ENCODE results near the gene SQSTM1.

The SQSTM1 gene

GRCh38 chr5:179805529-179806249 is 15.0 kb upstream of the SQSTM1 start:
- H3K4me1 ChIP-seq (ENCODE audit: control insufficient read depth in 2 of 2, insufficient read depth in 2 of 2, low read length in 2 of 2): peaks cover 32 to 34% of the 10 kb centered on the region in 2 donors
- H3K36me3 ChIP-seq (ENCODE audit: control insufficient read depth in 2 of 2, insufficient read depth in 2 of 2, low read length in 2 of 2): peaks cover 11 to 13% of the 10 kb centered on the region in 2 donors

GRCh38 chr5:179806250-179807048 is 14.3 kb upstream of the SQSTM1 start, which contains the start of gene MGAT4B:
TSS of gene MGAT4B (minus strand) at chr5:179806866. CDS start at chr5:179806583, 283 bp downstream.
- peaks cover 4 to 7% of the 10 kb centered on the region in 2 donors for H3K36me3 ChIP-seq (ENCODE audit: control insufficient read depth in 2 of 2, insufficient read depth in 2 of 2, low read length in 2 of 2)
- H3K4me3 ChIP-seq (ENCODE audit: low read length in 2 of 2): peak within 1 kb of the TSS; percentile 67 to 71
- H3K9ac ChIP-seq (ENCODE audit: low read depth in 1 of 2, low read length in 2 of 2): peak within 1 kb of the TSS; percentile 80 to 88
- peak within 1 kb of the TSS; percentile 95 to 97 for H3K27ac ChIP-seq (ENCODE audit: low read depth in 2 of 2, low read length in 2 of 2)
- peaks cover 32 to 34% of the 10 kb centered on the region in 2 donors for H3K4me1 ChIP-seq (ENCODE audit: control insufficient read depth in 2 of 2, insufficient read depth in 2 of 2, low read length in 2 of 2)
- no peaks in the 10 kb centered on the region for H3K27me3 ChIP-seq (ENCODE audit: control insufficient read depth in 2 of 2, insufficient read depth in 2 of 2, low read length in 2 of 2)
- no peaks in the 10 kb centered on the region for H3K9me3 ChIP-seq (ENCODE audit: control insufficient read depth in 2 of 2, low read length in 2 of 2)

More at GRCh38 chr5:179805529-179806249, 15.0 kb upstream of the SQSTM1 start:
- peak overlapping the region; percentile 67 to 71 for H3K4me3 ChIP-seq (ENCODE audit: low read length in 2 of 2)
- H3K9ac ChIP-seq (ENCODE audit: low read depth in 1 of 2, low read length in 2 of 2): peak overlapping the region; percentile 80 to 88
- no peaks in the 10 kb centered on the region for H3K9me3 ChIP-seq (ENCODE audit: control insufficient read depth in 2 of 2, low read length in 2 of 2)
- peak overlapping the region; percentile 95 to 97 for H3K27ac ChIP-seq (ENCODE audit: low read depth in 2 of 2, low read length in 2 of 2)
- H3K27me3 ChIP-seq (ENCODE audit: control insufficient read depth in 2 of 2, insufficient read depth in 2 of 2, low read length in 2 of 2): no peaks in the 10 kb centered on the region

- H3K9me3 ChIP-seq (ENCODE audit: control insufficient read depth in 2 of 2, low read length in 2 of 2): no peaks in the 10 kb centered on the region
- peaks cover 0 to 2% of the 10 kb centered on the region in 2 donors for H3K36me3 ChIP-seq (ENCODE audit: control insufficient read depth in 2 of 2, insufficient read depth in 2 of 2, low read length in 2 of 2)
- H3K27me3 ChIP-seq (ENCODE audit: control insufficient read depth in 2 of 2, insufficient read depth in 2 of 2, low read length in 2 of 2): no peaks in the 10 kb centered on the region
- no peak overlapping the region for H3K27ac ChIP-seq (ENCODE audit: low read depth in 2 of 2, low read length in 2 of 2)
- peaks cover 0 to 6% of the 10 kb centered on the region in 2 donors for H3K4me1 ChIP-seq (ENCODE audit: control insufficient read depth in 2 of 2, insufficient read depth in 2 of 2, low read length in 2 of 2)
- H3K4me3 ChIP-seq (ENCODE audit: low read length in 2 of 2): no peak overlapping the region
- no peak overlapping the region for H3K9ac ChIP-seq (ENCODE audit: low read depth in 1 of 2, low read length in 2 of 2)
These were observed 8.4 kb upstream of the SQSTM1 start for GRCh38 chr5:179812135-179812825.

DNA sequence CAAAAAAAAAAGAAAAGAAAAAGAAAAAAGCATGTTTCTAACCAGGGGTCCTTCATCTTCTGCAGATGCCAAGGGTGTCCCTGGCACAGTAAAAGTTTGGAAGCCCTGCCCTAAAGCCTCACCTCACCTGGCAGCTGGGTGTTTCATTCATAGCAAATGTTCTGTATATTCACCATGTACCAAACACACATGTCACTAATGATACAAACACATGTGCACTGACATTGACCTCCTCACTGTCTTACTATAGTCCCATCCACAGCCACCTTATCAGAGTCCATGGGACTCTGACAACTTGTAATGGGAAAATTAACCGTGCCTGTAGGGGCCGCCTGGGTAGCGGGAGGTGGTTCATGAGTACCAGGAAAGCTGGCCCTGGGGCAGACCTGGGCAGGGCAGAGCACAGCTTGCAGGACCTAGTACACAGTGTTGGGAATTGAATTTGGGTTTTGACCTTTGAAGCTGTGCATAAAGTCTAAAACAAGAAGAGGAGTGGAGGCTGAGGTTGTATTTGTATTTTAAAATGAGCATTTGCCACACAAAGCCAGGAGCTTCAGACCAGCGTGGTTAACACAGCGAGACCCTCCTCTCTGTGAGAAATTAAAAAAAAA is 7.6 kb upstream of the SQSTM1 start:
- Histone ChIP-seq H3K4me1 (ENCODE audit: control insufficient read depth in 2 of 2, insufficient read depth in 2 of 2, low read length in 2 of 2) (peaks cover 2 to 5% of the 10 kb centered on the region in 2 donors), H3K4me3 (ENCODE audit: low read length in 2 of 2) (no peak overlapping the region), H3K9ac (ENCODE audit: low read depth in 1 of 2, low read length in 2 of 2) (no peak overlapping the region), H3K9me3 (ENCODE audit: control insufficient read depth in 2 of 2, low read length in 2 of 2) (no peaks in the 10 kb centered on the region), H3K27ac (ENCODE audit: low read depth in 2 of 2, low read length in 2 of 2) (no peak overlapping the region), H3K27me3 (ENCODE audit: control insufficient read depth in 2 of 2, insufficient read depth in 2 of 2, low read length in 2 of 2) (no peaks in the 10 kb centered on the region), H3K36me3 (ENCODE audit: control insufficient read depth in 2 of 2, insufficient read depth in 2 of 2, low read length in 2 of 2) (peaks cover 0 to 2% of the 10 kb centered on the region in 2 donors)

- peaks cover 0 to 2% of the 10 kb centered on the region in 2 donors for H3K36me3 ChIP-seq (ENCODE audit: control insufficient read depth in 2 of 2, insufficient read depth in 2 of 2, low read length in 2 of 2)
- H3K4me3 ChIP-seq (ENCODE audit: low read length in 2 of 2): no peak overlapping the region
- H3K4me1 ChIP-seq (ENCODE audit: control insufficient read depth in 2 of 2, insufficient read depth in 2 of 2, low read length in 2 of 2): peaks cover 10 to 13% of the 10 kb centered on the region in 2 donors
- H3K9me3 ChIP-seq (ENCODE audit: control insufficient read depth in 2 of 2, low read length in 2 of 2): no peaks in the 10 kb centered on the region
- H3K27ac ChIP-seq (ENCODE audit: low read depth in 2 of 2, low read length in 2 of 2): no peak overlapping the region
- H3K9ac ChIP-seq (ENCODE audit: low read depth in 1 of 2, low read length in 2 of 2): no peak overlapping the region
- no peaks in the 10 kb centered on the region for H3K27me3 ChIP-seq (ENCODE audit: control insufficient read depth in 2 of 2, insufficient read depth in 2 of 2, low read length in 2 of 2)
These were observed 6.6 kb upstream of the SQSTM1 start for GRCh38 chr5:179814090-179814489.

GRCh38 chr5:179815491-179816249 is 5.0 kb upstream of the SQSTM1 start:
- H3K27me3 ChIP-seq (ENCODE audit: control insufficient read depth in 2 of 2, insufficient read depth in 2 of 2, low read length in 2 of 2): no peaks in the 10 kb centered on the region

GRCh38 chr5:179816401-179816795 is 4.3 kb upstream of the SQSTM1 start:
- H3K27me3 ChIP-seq (ENCODE audit: control insufficient read depth in 2 of 2, insufficient read depth in 2 of 2, low read length in 2 of 2): no peaks in the 10 kb centered on the region
- peaks cover 0 to 2% of the 10 kb centered on the region in 2 donors for H3K36me3 ChIP-seq (ENCODE audit: control insufficient read depth in 2 of 2, insufficient read depth in 2 of 2, low read length in 2 of 2)
- H3K4me1 ChIP-seq (ENCODE audit: control insufficient read depth in 2 of 2, insufficient read depth in 2 of 2, low read length in 2 of 2): peaks cover 23 to 26% of the 10 kb centered on the region in 2 donors
- H3K27ac ChIP-seq (ENCODE audit: low read depth in 2 of 2, low read length in 2 of 2): no peak overlapping the region
- peak overlapping the region in 1 of 2 donors; percentile 49 for H3K4me3 ChIP-seq (ENCODE audit: low read length in 2 of 2)
- no peaks in the 10 kb centered on the region for H3K9me3 ChIP-seq (ENCODE audit: control insufficient read depth in 2 of 2, low read length in 2 of 2)
- H3K9ac ChIP-seq (ENCODE audit: low read depth in 1 of 2, low read length in 2 of 2): peak overlapping the region in 1 of 2 donors; percentile 64

More at GRCh38 chr5:179815491-179816249, 5.0 kb upstream of the SQSTM1 start:
- H3K4me3 ChIP-seq (ENCODE audit: low read length in 2 of 2): no peak overlapping the region
- H3K9me3 ChIP-seq (ENCODE audit: control insufficient read depth in 2 of 2, low read length in 2 of 2): no peaks in the 10 kb centered on the region
- H3K27ac ChIP-seq (ENCODE audit: low read depth in 2 of 2, low read length in 2 of 2): no peak overlapping the region
- peaks cover 23 to 26% of the 10 kb centered on the region in 2 donors for H3K4me1 ChIP-seq (ENCODE audit: control insufficient read depth in 2 of 2, insufficient read depth in 2 of 2, low read length in 2 of 2)
- H3K36me3 ChIP-seq (ENCODE audit: control insufficient read depth in 2 of 2, insufficient read depth in 2 of 2, low read length in 2 of 2): peaks cover 0 to 2% of the 10 kb centered on the region in 2 donors
- no peak overlapping the region for H3K9ac ChIP-seq (ENCODE audit: low read depth in 1 of 2, low read length in 2 of 2)

- H3K36me3 ChIP-seq (ENCODE audit: control insufficient read depth in 2 of 2, insufficient read depth in 2 of 2, low read length in 2 of 2): peaks cover 0 to 2% of the 10 kb centered on the region in 2 donors
- no peaks in the 10 kb centered on the region for H3K9me3 ChIP-seq (ENCODE audit: control insufficient read depth in 2 of 2, low read length in 2 of 2)
- H3K9ac ChIP-seq (ENCODE audit: low read depth in 1 of 2, low read length in 2 of 2): peak overlapping the region in 1 of 2 donors; percentile 64
- H3K4me1 ChIP-seq (ENCODE audit: control insufficient read depth in 2 of 2, insufficient read depth in 2 of 2, low read length in 2 of 2): peaks cover 25 to 29% of the 10 kb centered on the region in 2 donors
- peak overlapping the region; percentile 49 to 56 for H3K4me3 ChIP-seq (ENCODE audit: low read length in 2 of 2)
- peak overlapping the region in 1 of 2 donors; percentile 43 for H3K27ac ChIP-seq (ENCODE audit: low read depth in 2 of 2, low read length in 2 of 2)
- no peaks in the 10 kb centered on the region for H3K27me3 ChIP-seq (ENCODE audit: control insufficient read depth in 2 of 2, insufficient read depth in 2 of 2, low read length in 2 of 2)
These were observed 3.8 kb upstream of the SQSTM1 start for GRCh38 chr5:179816796-179817469.
